Panc1 (cell line): ENCODE measurements around the gene NOP16. TPM values are rescaled to one million over a fixed set of nuclear protein-coding genes. Genes with fewer than 3 reads are reported as not detected.
A peak's percentile ranks its signal among the peaks of the same experiment; 100 is the strongest.

ENCODE experiments used
- ATAC-seq: fragments of 200-7000 bp; cut with Tn5 transposase; 2 replicates; pipeline ENCODE4 v1.9.1; 2020; ENCODE audit warnings: mild to moderate bottlenecking, moderate library complexity
- BruUV-seq: library from RNA; stranded (reverse); fragments of 400-500 nt; replicated peaks from 2 replicates; lab custom pipeline; 2021; lab: Mats Ljungman, UMichigan
- CTCF ChIA-PET: fragments of 300-600 bp; sonication (Branson Sonifier 250); formaldehyde crosslinking; loops from one replicate; lab custom pipeline; 2022; ENCODE audit warnings: antibody characterized with exemption; lab: Charles Lee
- POLR2A ChIA-PET: fragments of 300-600 bp; sonication (Branson Sonifier 250); formaldehyde crosslinking; loops from one replicate; lab custom pipeline; 2022; ENCODE audit warnings: antibody characterized with exemption; lab: Charles Lee
- DNase-seq: peaks from one replicate; pipeline ENCODE4 v3.0.0-alpha.2; 2010; ENCODE audit warnings: low read depth, low spot score
- H3K27ac ChIP-seq: 2 replicates; pipeline ENCODE4 v1.5.1; 2011; ENCODE audit warnings: mild to moderate bottlenecking, low read length, inconsistent platforms
- H3K27me3 ChIP-seq: fragments of 200-500 bp; sonication (Bioruptor generic); 2 replicates; pipeline ENCODE4 v1.6.0; 2014; ENCODE audit warnings: low read length, inconsistent platforms; ENCODE audit not compliant: control insufficient read depth, insufficient read depth
- H3K36me3 ChIP-seq: fragments of 200-500 bp; sonication (Bioruptor generic); 2 replicates; pipeline ENCODE4 v1.5.1; 2014; ENCODE audit warnings: inconsistent platforms, mild to moderate bottlenecking, low read length, moderate library complexity; ENCODE audit not compliant: control insufficient read depth, insufficient read depth
- H3K4me1 ChIP-seq: 2 replicates; pipeline ENCODE4 v1.5.1; 2011; ENCODE audit warnings: inconsistent platforms, mild to moderate bottlenecking, low read length, moderate library complexity; ENCODE audit not compliant: control insufficient read depth, insufficient read depth
- H3K4me3 ChIP-seq, 2 experiments: 2 replicates each; pipeline ENCODE4 v1.5.1; 2011 to 2012; ENCODE audit warnings: low read depth in 2 of 2, low read length in 2 of 2, mild to moderate bottlenecking in 2 of 2, inconsistent platforms in 1 of 2, moderate library complexity in 1 of 2
- H3K9me3 ChIP-seq: fragments of 200-500 bp; sonication (Bioruptor generic); 2 replicates; pipeline ENCODE4 v1.5.1; 2014; ENCODE audit warnings: low read depth, mild to moderate bottlenecking, inconsistent platforms, low read length, moderate library complexity; ENCODE audit not compliant: control insufficient read depth, insufficient read depth
- POLR2AphosphoS5 ChIP-seq: IDR thresholded peaks from 2 replicates; pipeline ENCODE4 v1.6.1; 2012; ENCODE audit warnings: mild to moderate bottlenecking, low read depth, low read length, moderate library complexity
- SIN3A ChIP-seq: IDR thresholded peaks from 2 replicates; pipeline ENCODE4 v1.6.1; 2012; ENCODE audit warnings: low read depth, mild to moderate bottlenecking, low read length, moderate library complexity, borderline replicate concordance; ENCODE audit not compliant: insufficient read depth
- TCF7L2 ChIP-seq: IDR thresholded peaks from 2 replicates; pipeline ENCODE4 v1.6.1; 2011; ENCODE audit warnings: mild to moderate bottlenecking, low read depth, low read length, inconsistent platforms
- in situ Hi-C: cut with HindIII; loops from 2 replicates; pipeline ENCODE4 v1.10.0; 2016; ENCODE audit warnings: low sequenced_read_pairs, low pct_unique_long_range_greater_than_20kb
- intact Hi-C: fragments of 100-400 bp; cut with micrococcal nuclease; formaldehyde crosslinking; loops from one replicate; pipeline ENCODE4 v1.10.0; 2022; ENCODE audit not compliant: unreplicated experiment
- total RNA-seq: library from RNA; stranded (reverse); gene quantifications from one replicate; pipeline ENCODE4 v1.2.1, GENCODE V29; 2021; ENCODE audit not compliant: unreplicated experiment
- TF ChIP-seq, protein P1 (sequence below): fragments of 450-650 bp; IDR thresholded peaks from 2 replicates; pipeline ENCODE4 v1.5.1; 2017; ENCODE audit warnings: mild to moderate bottlenecking
- TF ChIP-seq, protein P2 (sequence below), 2 experiments: IDR thresholded peaks; 2 replicates each; pipeline ENCODE4 v1.6.1; 2011 to 2012; ENCODE audit warnings: low read depth in 2 of 2, control low read depth in 1 of 2, low read length in 1 of 2, mild to moderate bottlenecking in 1 of 2, moderate library complexity in 1 of 2; ENCODE audit not compliant: insufficient read depth in 1 of 2

Gene NOP16
- total RNA-seq, 1 experiment from 2014 or later: 76.2 TPM

DNA sequence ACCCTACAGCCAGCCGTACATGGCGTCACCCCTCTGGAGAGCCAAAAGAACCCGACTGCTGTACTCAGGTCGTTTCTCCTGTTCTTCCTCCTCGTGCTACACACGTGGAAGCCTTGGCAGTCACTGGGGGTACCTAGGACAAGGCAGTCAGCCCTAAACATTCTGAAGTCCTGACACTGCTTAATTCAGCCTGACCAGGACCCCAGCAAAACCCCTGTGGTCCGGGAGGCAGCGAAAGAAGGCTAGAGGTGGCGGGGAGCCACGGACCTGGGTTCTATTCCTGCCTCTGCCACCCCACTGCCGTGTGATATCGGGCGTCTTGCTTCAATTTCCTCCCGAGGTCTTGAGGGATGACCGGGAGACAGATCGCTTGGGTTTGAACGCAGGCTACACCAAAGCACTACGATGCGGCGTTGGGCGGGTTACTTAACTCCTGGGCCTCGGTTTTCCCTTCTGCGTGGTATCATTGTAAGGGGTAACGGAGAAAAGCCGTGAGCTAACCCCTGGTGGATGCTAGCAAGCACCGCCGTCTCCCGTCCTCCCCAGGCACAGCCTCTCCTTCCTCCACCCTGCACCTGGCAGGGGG lies 23.5 kb downstream of the NOP16 start:
- ChIA-PET POLR2A (no interaction called here), CTCF (no interaction called here)
- BruUV-seq: no TSS peak
- DNase-seq: no peak
- Histone ChIP-seq H3K9me3 (no peaks in the 10 kb centered on the region), H3K4me1 (peaks cover 8% of the 10 kb centered on the region), H3K27ac (peak overlapping the region; percentile 39; the same call in 1 of the 2 replicates), H3K27me3 (no peaks in the 10 kb centered on the region), H3K4me3 (peak overlapping the region; percentile 54 to 62), H3K36me3 (no peaks in the 10 kb centered on the region; the same call in 1 of the 2 replicates)
- intact Hi-C loops: no loop called here
- in situ Hi-C loops: no loop called here
- ATAC-seq: peak; percentile 6; the same call in 1 of the 2 replicates
- no peak for TF ChIP-seq TCF7L2
- TF ChIP-seq, protein P1, sequence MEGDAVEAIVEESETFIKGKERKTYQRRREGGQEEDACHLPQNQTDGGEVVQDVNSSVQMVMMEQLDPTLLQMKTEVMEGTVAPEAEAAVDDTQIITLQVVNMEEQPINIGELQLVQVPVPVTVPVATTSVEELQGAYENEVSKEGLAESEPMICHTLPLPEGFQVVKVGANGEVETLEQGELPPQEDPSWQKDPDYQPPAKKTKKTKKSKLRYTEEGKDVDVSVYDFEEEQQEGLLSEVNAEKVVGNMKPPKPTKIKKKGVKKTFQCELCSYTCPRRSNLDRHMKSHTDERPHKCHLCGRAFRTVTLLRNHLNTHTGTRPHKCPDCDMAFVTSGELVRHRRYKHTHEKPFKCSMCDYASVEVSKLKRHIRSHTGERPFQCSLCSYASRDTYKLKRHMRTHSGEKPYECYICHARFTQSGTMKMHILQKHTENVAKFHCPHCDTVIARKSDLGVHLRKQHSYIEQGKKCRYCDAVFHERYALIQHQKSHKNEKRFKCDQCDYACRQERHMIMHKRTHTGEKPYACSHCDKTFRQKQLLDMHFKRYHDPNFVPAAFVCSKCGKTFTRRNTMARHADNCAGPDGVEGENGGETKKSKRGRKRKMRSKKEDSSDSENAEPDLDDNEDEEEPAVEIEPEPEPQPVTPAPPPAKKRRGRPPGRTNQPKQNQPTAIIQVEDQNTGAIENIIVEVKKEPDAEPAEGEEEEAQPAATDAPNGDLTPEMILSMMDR: no peak
- TF ChIP-seq, protein P2, sequence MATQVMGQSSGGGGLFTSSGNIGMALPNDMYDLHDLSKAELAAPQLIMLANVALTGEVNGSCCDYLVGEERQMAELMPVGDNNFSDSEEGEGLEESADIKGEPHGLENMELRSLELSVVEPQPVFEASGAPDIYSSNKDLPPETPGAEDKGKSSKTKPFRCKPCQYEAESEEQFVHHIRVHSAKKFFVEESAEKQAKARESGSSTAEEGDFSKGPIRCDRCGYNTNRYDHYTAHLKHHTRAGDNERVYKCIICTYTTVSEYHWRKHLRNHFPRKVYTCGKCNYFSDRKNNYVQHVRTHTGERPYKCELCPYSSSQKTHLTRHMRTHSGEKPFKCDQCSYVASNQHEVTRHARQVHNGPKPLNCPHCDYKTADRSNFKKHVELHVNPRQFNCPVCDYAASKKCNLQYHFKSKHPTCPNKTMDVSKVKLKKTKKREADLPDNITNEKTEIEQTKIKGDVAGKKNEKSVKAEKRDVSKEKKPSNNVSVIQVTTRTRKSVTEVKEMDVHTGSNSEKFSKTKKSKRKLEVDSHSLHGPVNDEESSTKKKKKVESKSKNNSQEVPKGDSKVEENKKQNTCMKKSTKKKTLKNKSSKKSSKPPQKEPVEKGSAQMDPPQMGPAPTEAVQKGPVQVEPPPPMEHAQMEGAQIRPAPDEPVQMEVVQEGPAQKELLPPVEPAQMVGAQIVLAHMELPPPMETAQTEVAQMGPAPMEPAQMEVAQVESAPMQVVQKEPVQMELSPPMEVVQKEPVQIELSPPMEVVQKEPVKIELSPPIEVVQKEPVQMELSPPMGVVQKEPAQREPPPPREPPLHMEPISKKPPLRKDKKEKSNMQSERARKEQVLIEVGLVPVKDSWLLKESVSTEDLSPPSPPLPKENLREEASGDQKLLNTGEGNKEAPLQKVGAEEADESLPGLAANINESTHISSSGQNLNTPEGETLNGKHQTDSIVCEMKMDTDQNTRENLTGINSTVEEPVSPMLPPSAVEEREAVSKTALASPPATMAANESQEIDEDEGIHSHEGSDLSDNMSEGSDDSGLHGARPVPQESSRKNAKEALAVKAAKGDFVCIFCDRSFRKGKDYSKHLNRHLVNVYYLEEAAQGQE (IDR thresholded peaks at IDR 0.05; ENCODE audit: insufficient read depth in 1 of 2, low read depth in 2 of 2, low read length in 1 of 2): no peak
- TF ChIP-seq SIN3A: no peak
- TF ChIP-seq POLR2AphosphoS5: no peak

DNA sequence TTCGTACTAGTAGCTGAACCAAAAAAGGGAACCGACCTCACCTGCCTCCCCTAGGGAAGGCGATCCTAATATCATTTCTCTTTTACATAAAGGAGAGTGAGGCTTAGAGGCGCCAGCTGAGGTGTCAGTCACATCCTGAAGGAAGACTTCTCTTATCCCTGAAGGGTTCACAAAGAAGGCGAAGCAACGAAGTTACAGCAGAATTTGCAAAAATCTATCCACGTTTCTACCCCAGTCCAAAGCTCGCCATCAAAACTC lies 26.2 kb downstream of the NOP16 start:
- Histone ChIP-seq H3K4me1 (peaks cover 13% of the 10 kb centered on the region), H3K27me3 (no peaks in the 10 kb centered on the region), H3K27ac (peak overlapping the region; percentile 93), H3K9me3 (no peaks in the 10 kb centered on the region), H3K36me3 (peaks cover 6% of the 10 kb centered on the region), H3K4me3 (peak overlapping the region; percentile 93 to 99)
- DNase-seq: no peak
- ChIA-PET CTCF (interaction anchor here (0.8 kb wide), 1 partner anchor 10 kb away, joined by 7 read pairs; no protein-coding TSS in a partner anchor), POLR2A (interaction anchor here (0.9 kb wide), 1 partner anchor 23 kb away, joined by 3 read pairs; no protein-coding TSS in a partner anchor)
- TF ChIP-seq SIN3A: no peak
- no peak for TF ChIP-seq TCF7L2
- TF ChIP-seq, protein P2 (IDR thresholded peaks at IDR 0.05; ENCODE audit: insufficient read depth in 1 of 2, low read depth in 2 of 2, low read length in 1 of 2): no peak
- TF ChIP-seq, protein P1: no peak
- TF ChIP-seq POLR2AphosphoS5: no peak
- BruUV-seq: no TSS peak
- in situ Hi-C loops (no loop called here), intact Hi-C loops (no loop called here)
- ATAC-seq: peak; percentile 6
